GM21390 (cell line): Measurements from ENCODE around the gene STK31.
"Not testable (repeated sequence)": the region's sequence is repeated elsewhere in the genome, so short reads cannot be mapped to it uniquely, and the experiment has no call there.

Source experiments
- ATAC-seq: cut with Tn5 transposase; IDR thresholded peaks from one replicate; pipeline ENCODE4 v1.9.1; 2021; ENCODE audit not compliant: unreplicated experiment

The STK31 gene

DNA sequence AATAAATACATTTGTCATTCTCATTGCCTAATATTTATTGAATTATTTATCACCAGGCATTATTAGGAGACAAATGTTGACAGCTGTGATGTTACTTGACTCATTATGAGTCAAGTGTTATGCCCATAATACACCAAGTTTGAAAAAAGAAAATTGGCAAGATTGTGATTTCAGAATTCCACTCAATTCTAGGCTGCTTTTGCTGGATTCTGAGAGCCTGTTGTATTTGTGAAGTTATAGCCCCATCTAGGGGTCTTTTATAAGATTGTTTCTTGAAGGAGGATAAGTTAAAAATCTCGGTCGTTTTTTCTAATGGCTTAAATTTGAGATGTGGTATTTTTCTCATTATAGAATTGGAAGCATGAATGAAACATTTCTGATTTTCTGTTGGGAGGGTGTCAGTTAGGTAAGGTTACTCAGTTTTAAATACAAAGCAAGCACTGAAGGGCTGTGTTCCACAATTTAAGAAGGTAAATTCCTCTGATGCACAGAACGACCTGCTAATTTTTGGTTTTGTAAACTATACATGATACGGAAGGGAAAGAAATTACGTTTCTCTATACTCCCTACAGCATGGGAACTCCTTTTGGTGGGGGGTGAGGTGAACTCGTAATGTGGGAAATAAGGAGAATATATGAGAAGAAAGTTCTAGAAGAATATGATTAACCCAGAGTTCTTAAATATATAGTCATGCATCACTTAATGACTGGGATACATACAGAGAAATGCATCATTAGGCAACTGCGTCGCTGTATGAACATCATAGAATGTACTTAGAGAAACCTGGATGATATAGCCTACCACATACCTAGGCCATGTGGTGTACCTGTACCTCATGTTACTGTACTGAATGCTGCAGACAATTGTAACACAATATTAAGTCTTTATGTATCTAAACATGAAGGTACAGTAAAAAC lies 2.6 kb downstream of the STK31 start:
- ATAC-seq = no peak

DNA sequence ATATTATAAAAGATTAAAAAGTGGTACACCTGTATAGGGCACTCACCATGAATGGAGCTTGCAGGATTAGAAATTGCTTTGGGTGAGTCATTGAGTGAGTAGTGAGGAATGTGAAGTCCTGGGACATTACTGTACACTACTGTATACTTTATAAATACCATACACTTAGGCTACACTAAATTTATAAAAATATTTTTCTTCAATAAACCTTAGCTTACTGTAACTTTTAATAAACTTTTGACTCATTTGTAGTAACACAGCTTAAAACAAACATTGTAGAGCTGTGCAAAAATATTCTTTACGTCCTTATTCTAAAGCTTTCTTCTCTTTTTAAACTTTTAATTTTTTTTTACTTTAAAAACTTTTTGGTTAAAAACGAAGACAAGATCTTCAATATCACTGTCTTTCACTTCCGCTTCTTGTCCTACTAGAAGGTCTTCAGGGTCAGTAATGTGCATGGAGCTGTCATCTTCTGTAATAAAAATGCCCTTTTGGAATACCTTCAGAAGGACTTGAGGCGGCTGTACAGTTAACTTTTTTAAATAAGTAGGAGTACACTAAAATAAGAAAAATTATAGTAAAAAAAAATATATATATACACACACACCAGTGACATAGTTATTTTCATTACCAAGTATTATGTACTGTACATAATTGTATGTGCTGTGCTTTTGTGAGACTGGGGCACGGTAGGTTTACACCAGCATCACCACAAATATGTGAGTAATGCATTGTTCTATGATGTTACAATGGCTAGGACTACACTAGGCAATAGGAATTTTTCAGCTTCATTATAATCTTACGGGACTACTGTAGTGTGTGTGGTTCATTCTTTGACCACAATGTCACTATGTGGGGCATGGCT lies 3.5 kb downstream of the STK31 start:
- ATAC-seq = no peak

DNA sequence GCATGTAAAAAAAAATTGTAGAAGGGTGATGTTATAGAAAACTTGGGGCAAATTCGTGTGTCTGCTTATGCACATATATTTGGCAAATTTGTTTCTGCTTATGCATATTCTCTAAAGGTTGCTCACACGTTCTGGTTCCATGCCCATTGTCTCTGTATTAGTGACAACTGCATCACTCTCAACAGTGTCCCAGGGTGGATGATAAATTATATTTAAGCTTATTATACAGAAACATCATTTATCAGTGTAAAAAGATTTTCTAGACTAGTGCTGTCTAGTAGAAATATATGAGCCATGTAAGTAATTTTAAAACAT lies 4.1 kb downstream of the STK31 start:
- ATAC-seq = no peak

DNA sequence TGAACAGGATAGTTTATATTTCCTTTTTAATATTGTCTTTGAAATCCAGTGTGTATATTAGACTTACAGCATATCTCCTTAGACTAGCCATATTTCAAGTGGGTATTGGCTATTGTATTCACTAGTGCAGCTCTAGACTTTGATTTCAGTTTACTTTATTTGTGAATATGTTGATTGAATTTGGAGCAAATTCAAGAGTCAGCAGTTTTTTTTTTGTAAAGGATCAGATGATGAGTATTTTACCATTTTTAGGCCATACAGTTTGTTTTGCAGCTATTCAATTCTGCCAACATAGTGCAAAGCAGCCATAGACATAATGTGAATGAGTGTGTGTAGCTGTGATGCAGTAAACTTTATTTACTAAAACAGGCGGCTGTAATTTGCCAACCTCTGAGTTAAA lies 4.6 kb downstream of the STK31 start:
- ATAC-seq = no peak

DNA sequence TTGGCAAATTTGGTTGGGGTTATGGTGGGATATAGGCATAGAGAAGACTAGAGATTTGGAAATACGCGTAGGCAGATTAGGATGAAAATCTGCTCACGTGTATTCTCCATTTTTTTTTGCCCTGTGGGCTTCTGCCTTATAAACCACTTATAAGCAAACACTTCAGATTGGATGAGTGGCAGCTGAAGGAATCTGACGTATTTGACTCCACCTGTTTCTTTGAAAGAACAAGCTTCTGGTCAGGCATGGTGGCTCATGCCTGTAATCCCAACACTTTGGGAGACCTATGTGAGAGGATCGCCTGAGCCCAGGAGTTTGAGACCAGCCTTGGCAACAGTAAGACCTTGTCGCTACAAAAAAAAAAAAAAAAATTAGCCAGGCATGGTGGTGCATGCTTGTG lies 5.1 kb downstream of the STK31 start:
- no peak for ATAC-seq

DNA sequence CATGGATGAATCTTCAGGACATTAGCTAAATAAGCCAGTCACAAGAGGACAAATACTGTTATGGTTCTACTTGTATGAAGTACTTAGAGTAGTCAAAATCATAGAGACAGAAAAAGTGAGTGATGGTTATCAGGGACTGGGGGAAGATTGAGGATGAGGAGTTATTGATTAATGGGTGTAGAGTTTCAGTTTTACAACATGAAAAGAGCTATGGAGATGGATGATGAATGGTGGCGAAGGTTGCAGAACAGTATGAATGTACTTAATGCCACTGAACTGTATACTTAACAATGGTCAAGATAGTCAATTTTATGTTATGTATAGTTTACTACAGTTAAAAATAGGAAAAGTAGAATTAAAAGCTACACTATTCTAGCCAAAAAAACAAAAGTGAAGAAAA lies 7.8 kb downstream of the STK31 start:
- no peak for ATAC-seq

DNA sequence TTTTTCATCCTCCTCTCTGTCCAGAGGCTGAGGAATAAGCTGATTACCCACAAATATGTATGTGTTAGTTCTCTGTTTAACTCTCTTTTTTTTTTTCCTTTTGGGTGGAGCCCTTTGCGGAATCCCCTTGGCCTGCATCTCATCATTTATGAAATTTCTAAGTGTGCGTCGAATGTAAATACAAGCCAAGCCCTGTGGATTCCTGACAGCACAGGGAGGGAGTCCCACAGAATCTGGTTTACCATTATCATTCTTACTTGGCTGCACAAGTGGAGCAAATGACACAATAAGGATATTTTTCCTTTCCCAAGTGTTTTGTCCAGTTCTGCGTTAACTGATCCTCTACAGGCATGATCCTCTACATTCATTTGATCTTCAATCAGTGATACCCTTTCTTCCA lies 11.4 kb downstream of the STK31 start:
- ATAC-seq = no peak

DNA sequence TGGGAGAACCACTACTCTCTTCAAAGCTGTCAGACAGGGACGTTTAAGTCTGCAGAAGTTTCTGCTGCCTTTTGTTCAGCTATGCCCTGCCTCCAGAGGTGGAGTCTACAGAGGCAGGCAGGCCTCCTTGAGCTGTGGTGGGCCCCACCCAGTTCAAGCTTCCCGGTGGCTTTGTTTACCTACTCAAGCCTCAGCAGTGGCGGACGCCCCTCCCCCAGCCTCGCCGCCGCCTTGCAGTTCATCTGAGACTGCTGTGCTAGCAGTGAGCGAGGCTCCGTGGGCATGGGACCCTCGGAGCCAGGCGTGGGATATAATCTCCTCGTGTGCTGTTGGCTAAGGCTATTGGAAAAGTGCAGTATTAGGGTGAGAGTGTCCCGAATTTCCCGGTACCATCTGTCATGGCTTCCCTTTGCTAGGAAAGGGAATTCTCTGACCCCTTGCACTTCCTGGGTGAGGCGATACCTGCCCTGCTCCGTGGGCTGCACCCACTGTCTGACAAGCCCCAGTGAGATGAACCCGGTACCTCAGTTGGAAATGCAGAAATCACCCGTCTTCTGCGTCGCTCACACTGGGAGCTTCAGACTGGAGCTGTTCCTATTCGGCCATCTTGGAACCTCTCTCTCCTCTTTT lies 12.7 kb downstream of the STK31 start:
- not testable (repeated sequence) for ATAC-seq

DNA sequence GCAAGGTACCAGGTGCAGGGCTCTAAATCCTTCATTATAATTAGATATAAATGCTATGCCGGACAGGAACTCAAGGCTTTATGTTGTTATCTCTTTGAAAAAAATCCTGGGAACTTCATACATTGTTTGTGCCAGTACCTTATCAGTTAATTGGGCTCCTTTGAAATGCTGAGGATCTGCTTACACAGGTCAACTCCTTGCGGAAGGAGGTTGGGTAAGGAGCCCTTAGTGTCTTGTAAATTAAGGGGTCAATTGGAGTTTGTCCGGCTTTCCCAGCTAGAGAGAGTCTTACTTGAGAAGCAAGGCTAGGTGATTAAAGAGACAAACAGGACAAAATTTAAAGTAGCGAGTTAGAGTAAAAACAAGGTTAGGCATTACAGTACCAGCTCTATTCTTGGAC lies 14.1 kb downstream of the STK31 start:
- ATAC-seq = not testable (repeated sequence)

DNA sequence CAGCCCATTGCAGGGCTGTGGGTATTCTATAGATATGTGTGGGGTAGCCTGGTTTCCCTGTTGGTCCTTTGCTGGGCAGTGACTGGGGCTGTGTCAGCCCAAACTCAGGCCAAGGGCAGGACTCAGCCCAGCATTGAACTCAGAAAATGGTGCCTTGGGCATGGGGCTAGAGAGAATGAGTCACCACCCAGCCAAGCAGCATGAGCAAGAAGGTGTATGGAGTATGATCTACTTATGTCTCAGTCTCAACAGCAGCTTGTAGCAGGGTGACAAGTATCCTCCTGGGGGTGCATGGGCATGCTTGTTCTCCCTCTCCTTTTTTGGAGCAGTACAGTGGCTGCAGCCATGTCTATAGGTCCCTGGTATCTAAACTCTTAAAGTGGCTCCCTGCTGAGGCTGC lies 32.0 kb downstream of the STK31 start:
- no peak for ATAC-seq

DNA sequence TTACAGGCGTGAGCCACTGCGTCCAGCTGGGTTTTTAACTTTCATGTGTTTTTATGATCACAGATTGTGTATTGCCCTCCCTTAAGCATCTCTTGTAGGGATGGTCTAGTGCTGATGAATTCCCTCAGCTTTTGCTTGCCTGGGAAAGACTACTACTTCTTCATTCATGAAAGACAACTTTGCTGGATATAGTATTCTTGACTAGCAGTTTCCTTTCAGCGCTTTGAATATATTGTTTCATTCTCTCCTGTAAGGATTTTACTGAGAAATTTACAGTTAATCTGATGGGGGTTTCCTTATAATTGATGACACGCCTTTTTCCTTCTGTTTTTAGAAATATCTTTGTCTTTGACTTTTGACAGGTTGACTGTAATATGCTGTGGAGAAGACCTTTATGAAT lies 33.2 kb downstream of the STK31 start:
- ATAC-seq = no peak

DNA sequence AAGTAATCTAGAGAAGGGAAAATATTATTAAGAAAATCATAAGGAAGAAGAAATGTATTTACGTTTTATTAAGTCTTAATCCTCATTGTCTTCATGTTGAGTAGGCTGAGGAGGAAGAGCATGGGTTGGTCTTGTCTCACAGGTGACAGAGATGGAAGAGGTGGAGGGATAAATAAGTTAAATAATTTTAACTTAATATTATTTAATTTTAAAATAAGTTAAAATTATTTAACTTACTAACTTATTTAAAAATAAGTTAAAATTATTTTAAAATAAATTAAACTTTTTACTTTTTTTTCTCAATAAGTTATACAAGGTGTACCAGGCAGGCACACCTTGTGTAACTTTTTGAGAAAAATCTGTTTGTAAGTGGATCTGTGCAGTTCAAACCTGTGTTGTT lies 36.6 kb downstream of the STK31 start:
- ATAC-seq = no peak

DNA sequence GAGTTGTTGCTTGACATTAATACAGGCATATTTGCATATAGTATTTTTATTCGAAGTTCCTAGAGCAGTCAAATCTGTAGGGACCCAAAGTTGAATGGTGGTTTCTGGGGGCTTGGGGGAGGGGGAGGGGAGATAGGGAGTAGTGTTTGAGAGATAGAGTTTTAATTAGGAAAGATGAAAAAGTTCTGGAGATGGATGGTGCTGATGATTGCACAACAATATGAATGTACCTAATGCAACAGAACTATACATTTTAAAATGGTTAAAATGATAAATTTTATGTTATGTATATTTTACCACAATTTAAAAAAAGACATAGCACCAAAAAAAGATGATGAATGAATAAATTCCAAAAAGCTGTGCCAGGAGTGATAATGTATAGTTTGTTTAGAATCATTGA lies 41.8 kb downstream of the STK31 start:
- no peak for ATAC-seq

DNA sequence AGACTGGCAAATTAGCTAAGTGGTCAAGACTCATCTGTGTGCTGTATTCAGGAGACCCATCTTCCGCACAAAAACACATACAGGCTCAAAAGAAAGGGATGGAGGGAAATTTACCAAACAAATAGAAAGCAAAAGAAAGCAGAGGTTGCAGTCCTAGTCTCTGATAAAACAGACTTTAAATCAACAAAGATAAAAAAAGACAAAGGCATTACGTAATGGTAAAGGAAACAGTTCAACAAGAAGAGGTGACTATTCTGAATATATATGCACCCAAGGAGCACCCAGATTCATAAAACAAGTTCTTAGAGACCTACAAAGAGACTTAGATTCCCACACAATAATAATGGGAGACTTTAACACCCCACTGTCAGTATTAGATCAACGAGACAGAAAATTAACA lies 48.8 kb downstream of the STK31 start:
- ATAC-seq = not testable (repeated sequence)

DNA sequence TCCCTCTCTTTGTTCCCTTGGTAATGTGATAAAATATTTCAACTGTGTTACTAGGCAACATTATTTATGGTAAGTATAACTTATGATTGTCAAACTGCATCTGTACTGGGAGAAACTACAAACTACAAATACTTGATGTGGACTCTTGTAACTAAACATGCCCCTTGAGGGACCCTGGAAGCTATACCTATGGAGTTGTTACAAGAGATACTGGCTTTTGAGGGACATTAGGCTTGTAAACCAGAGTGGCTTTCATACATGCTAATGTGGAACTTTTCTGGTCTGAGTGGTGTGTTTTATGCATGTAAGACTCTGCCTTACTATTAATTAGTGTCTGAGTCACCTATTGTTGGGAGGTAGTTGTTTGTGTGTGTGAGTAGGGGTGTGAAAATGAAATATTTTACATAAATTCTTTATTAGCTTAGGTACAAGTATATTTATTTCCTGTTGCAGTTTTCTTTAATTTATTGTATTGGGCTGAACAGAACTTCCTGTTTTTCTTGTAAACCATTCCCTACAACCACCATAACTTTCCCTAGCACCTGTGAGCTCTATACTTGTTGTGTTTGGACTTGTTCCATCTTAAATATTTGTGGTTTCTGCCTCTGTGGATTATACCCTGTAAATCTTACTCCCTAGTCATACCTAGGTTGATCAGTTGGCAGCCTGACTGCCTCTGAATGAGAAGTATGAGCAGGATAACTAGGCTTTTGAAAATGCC lies 49.8 kb downstream of the STK31 start:
- no peak for ATAC-seq

DNA sequence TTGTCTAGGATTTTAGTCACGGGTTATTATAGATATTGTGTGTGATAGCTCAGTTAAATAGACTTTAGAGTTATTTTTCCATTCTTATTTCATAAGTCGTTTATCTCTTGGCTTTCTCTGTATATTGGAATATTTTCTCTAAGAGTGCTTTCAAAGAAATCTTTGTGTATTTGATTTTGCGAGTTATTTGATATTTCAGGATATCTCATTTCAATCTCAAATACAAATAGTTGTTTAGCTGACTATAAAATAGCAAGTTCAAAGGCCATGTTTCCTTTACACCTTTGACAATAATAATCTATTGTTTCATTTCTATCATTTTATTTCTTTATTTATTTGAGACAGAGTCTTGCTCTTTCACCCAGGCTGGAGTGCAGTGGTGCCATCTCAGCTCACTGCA lies 55.9 kb downstream of the STK31 start:
- ATAC-seq = no peak

DNA sequence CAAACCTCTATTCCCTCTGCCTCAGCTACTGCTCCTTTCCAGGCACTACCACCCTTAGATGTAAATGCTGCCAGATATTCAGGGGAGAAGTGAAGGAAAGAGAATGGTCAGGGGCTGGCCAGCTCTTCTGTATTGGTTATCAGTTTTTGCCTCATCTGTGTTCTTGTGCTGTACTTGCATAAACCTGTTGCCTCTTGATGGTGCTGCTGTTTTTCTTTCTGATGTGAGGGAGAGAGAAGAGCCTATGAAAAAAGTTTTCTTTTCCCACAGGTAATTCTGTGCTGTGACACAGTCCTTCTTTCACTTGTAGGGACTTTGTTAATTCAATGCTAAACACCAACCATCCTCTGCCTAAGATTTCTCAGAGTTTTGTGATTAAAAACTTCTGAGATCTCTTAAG lies 57.5 kb downstream of the STK31 start:
- no peak for ATAC-seq

DNA sequence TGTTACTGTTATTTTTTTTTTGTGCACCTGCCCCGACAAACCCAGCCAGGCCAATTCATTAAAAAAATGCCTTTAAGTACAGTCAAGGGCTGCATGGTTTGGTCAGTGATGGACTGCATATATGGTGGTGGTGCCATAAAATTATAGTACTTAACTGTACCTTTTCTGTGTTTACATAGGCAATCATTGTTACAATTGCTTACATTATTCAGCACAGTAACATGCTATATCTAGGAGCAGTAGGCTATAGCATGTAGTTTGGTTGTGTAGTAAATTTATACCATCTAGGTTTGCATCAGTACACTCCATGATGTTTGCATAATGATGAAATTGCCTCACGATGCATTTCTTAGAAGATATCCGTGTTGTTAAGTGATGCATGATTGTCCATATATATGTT lies 58.0 kb downstream of the STK31 start:
- ATAC-seq = no peak

DNA sequence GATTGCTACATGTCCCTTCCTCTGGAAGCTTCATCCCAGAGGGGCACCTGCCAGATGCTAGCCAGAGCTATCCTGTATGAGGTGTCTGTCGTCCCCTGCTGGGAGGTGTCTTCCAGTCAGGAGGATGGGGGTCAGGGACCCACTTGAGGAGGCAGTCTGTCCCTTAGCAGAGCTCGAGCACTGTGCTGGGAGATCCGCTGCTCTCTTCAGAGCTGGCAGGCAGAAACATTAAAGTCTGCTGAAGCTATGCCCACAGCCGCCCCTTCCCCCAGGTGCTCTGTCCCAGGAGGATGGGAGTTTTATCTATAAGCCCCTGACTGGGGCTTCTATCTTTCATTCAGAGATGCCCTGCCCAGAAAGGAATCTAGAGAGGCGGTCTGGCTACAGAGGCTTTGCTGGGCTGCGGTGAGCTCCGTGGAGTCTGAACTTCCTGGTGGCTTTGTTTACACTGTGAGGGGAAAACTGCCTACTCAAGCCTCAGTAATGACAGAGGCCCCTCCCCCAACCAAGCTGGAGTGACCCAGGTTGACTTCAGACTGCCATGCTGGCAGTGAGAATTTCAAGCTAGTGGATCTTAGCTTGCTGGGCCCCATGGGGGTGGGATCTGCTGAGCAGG lies 69.3 kb downstream of the STK31 start:
- not testable (repeated sequence) for ATAC-seq

DNA sequence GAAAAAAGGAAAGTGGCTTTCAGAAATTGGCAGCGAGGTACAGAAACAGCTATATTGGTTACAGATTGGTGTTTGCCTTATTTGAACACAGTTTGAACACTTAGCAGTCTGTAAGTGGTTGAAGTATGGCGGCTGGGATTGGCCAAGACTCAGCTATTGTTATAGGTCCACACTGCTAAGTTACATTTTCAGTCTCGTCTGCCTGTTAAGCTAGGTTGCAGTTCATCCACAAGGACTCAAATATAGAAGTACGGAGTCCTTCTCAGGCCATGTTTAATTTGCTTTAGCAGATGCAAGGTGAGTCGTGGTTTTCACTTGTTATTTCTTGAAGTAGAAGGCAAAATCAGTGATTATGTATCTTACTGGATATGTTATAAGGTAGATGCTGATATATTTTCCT lies 73.1 kb downstream of the STK31 start:
- no peak for ATAC-seq

DNA sequence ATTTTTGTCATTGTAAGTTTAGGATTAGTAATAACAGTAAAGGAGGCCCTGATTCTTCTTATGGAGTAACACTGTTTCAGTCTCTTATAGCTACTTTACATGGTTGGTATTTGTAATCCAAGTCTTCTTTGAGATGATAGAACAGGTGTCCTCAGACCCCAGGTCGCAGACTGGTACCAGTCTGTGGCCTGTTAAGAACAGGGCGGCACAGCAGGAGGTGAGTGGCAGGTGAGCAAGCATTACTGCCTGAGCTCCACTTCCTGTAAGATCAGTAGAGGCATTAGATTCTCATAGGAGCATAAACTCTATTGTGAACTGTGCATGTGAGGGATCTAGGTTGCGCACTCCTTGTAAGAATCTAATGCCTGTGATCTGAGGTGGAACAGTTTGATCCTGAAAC lies 77.3 kb downstream of the STK31 start:
- ATAC-seq = no peak
